ENCODE measurements around the gene SLC22A1.

Gene SLC22A1

DNA sequence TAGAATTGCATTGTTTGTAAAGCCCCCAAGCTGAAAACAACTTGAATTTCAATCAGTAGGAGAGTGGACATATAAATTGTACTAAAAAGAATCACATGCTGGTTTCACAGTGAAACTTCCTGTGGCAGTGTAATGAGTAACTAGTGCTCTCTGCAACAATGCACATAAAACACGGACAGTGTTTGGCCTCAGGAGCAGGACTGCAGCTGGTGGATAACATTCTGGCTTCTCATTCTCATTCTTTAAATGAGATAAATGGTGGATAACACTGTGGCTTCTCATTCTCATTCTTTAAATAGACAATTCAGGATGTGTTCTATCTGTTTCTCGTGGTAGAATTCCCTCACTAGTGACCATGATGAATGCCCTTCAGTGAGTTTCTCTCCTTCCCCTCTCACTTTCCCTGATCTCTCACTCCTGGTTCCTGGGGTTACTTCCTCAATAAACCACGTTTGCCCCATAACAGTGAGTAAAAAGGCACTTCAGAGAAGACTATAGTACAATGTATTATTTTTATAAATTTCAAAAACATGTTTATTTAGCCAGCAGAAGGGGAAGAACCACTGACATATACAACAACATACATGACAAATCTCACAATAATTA is 77.1 kb downstream of the SLC22A1 start:
- H2AFZ ChIP-seq (ENCODE audit: low read depth) = no peak overlapping the region
- no peaks in the 10 kb centered on the region for H3K4me1 ChIP-seq (ENCODE audit: low read depth, poor library complexity, severe bottlenecking)
- no peak overlapping the region for H3K4me2 ChIP-seq
- no peaks in the 10 kb centered on the region for H3K36me3 ChIP-seq (ENCODE audit: insufficient read depth)
- no peaks in the 10 kb centered on the region for H3K79me2 ChIP-seq (ENCODE audit: insufficient read depth, low read depth)
- TF ChIP-seq, protein P1, sequence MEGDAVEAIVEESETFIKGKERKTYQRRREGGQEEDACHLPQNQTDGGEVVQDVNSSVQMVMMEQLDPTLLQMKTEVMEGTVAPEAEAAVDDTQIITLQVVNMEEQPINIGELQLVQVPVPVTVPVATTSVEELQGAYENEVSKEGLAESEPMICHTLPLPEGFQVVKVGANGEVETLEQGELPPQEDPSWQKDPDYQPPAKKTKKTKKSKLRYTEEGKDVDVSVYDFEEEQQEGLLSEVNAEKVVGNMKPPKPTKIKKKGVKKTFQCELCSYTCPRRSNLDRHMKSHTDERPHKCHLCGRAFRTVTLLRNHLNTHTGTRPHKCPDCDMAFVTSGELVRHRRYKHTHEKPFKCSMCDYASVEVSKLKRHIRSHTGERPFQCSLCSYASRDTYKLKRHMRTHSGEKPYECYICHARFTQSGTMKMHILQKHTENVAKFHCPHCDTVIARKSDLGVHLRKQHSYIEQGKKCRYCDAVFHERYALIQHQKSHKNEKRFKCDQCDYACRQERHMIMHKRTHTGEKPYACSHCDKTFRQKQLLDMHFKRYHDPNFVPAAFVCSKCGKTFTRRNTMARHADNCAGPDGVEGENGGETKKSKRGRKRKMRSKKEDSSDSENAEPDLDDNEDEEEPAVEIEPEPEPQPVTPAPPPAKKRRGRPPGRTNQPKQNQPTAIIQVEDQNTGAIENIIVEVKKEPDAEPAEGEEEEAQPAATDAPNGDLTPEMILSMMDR (conservative IDR thresholded peaks at IDR 0.05; ENCODE audit: low read depth, low read length) = no peak
- no peaks in the 10 kb centered on the region for H4K20me1 ChIP-seq (ENCODE audit: insufficient read depth)
- no peaks in the 10 kb centered on the region for H3K27me3 ChIP-seq (ENCODE audit: insufficient read depth, low read depth)
- H3K27ac ChIP-seq = no peak overlapping the region
- no peak overlapping the region for H3K9ac ChIP-seq
- no peak overlapping the region for H3K4me3 ChIP-seq (IDR thresholded peaks at IDR 0.05; ENCODE audit: insufficient read depth, low read depth, low read length)

DNA sequence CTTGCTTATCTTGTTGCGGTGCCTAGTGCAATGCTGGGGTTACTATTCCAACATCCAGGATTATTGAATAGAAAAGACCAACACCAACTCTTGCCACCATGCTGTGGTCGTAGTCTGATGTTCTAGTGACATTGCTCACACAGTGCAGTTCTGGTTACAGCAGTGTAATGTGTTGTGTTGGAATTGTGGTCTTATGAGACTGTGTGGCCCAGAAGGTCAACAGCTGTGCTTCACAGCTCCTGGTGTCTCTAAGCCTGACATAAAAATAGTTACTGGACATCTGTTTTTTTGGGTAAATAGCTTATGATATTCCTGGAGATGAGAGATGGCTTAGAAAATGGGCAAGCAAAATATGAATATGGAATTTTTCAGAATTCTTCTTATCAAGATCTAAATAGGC is 79.4 kb downstream of the SLC22A1 start:
- H3K36me3 ChIP-seq (ENCODE audit: insufficient read depth) = no peaks in the 10 kb centered on the region
- H3K79me2 ChIP-seq (ENCODE audit: insufficient read depth, low read depth) = no peaks in the 10 kb centered on the region
- no peak overlapping the region for H3K4me3 ChIP-seq (IDR thresholded peaks at IDR 0.05; ENCODE audit: insufficient read depth, low read depth, low read length)
- TF ChIP-seq, protein P1 (conservative IDR thresholded peaks at IDR 0.05; ENCODE audit: low read depth, low read length) = no peak
- H3K27ac ChIP-seq = no peak overlapping the region
- no peaks in the 10 kb centered on the region for H4K20me1 ChIP-seq (ENCODE audit: insufficient read depth)
- H3K4me1 ChIP-seq (ENCODE audit: low read depth, poor library complexity, severe bottlenecking) = no peaks in the 10 kb centered on the region
- H3K4me2 ChIP-seq = no peak overlapping the region
- no peak overlapping the region for H2AFZ ChIP-seq (ENCODE audit: low read depth)
- H3K27me3 ChIP-seq (ENCODE audit: insufficient read depth, low read depth) = no peaks in the 10 kb centered on the region
- no peak overlapping the region for H3K9ac ChIP-seq

DNA sequence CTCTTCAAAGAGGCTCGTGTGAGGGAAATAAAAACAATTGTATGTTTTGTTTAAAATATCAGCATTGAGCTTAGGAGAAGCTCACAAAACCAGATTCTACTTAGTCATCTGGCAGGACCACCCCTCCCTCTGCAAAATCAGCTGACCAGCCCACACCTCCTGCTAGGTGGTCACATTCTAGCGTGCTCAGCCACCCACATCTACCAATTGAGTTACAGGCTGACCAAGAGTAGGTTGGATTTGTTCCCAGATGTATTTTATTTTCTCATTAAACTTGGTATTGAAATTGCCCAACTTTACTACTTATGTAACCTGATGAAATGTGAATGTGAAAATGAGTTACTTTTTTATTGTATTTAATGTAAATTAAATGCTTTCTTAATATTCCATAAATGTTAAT is 80.8 kb downstream of the SLC22A1 start:
- Histone ChIP-seq H3K4me3 (IDR thresholded peaks at IDR 0.05; ENCODE audit: insufficient read depth, low read depth, low read length) (no peak overlapping the region), H3K4me2 (no peak overlapping the region), H3K9ac (no peak overlapping the region), H3K27me3 (ENCODE audit: insufficient read depth, low read depth) (no peaks in the 10 kb centered on the region), H4K20me1 (ENCODE audit: insufficient read depth) (no peaks in the 10 kb centered on the region), H3K79me2 (ENCODE audit: insufficient read depth, low read depth) (no peaks in the 10 kb centered on the region), H3K4me1 (ENCODE audit: low read depth, poor library complexity, severe bottlenecking) (no peaks in the 10 kb centered on the region), H3K27ac (no peak overlapping the region), H3K36me3 (ENCODE audit: insufficient read depth) (no peaks in the 10 kb centered on the region), H2AFZ (ENCODE audit: low read depth) (no peak overlapping the region)
- TF ChIP-seq, protein P1 (conservative IDR thresholded peaks at IDR 0.05; ENCODE audit: low read depth, low read length) = no peak

DNA sequence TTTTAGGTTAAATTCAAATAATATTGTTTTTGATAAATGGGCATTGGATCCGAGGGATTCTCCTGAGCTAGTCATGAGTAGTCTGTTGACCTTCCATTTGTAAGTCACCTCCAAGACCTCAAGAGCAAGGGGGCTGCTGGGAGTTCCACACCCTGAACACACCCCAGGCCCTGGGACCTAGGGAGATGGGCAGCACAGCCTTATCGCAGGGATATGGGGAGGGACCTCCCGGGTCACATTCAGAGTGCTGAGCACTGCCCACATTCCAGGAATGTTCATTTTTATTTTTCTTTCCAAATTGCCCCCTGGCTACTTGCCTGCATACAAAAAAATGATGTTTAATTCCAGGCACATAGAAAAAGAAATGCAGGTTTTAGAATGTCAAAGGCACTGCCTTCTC is 81.5 kb downstream of the SLC22A1 start:
- Histone ChIP-seq H3K36me3 (ENCODE audit: insufficient read depth) (no peaks in the 10 kb centered on the region), H3K4me2 (no peak overlapping the region), H3K9ac (no peak overlapping the region), H3K27me3 (ENCODE audit: insufficient read depth, low read depth) (no peaks in the 10 kb centered on the region), H3K27ac (no peak overlapping the region), H4K20me1 (ENCODE audit: insufficient read depth) (no peaks in the 10 kb centered on the region), H2AFZ (ENCODE audit: low read depth) (no peak overlapping the region), H3K4me3 (IDR thresholded peaks at IDR 0.05; ENCODE audit: insufficient read depth, low read depth, low read length) (no peak overlapping the region), H3K4me1 (ENCODE audit: low read depth, poor library complexity, severe bottlenecking) (no peaks in the 10 kb centered on the region), H3K79me2 (ENCODE audit: insufficient read depth, low read depth) (no peaks in the 10 kb centered on the region)
- TF ChIP-seq, protein P1 (conservative IDR thresholded peaks at IDR 0.05; ENCODE audit: low read depth, low read length) = no peak
